ENCODE data around the gene RAE1.

The RAE1 gene

GRCh38 chr20:57413986-57414385, 62.9 kb downstream of the RAE1 start:
- TF ChIP-seq GATA2 (IDR thresholded peaks at IDR 0.05; ENCODE audit: low read depth, low read length) (no peak), GATA3 (IDR thresholded peaks at IDR 0.05; ENCODE audit: low read depth, low read length) (no peak)

- no peak for TF ChIP-seq GATA3 (IDR thresholded peaks at IDR 0.05; ENCODE audit: low read depth, low read length)
- no peak for TF ChIP-seq GATA2 (IDR thresholded peaks at IDR 0.05; ENCODE audit: low read depth, low read length)
Observed at GRCh38 chr20:57414867-57415592, 64.0 kb downstream of the RAE1 start.

- TF ChIP-seq GATA3 (IDR thresholded peaks at IDR 0.05; ENCODE audit: low read depth, low read length), result no peak
- no peak for TF ChIP-seq GATA2 (IDR thresholded peaks at IDR 0.05; ENCODE audit: low read depth, low read length)
Observed at GRCh38 chr20:57415771-57416170, 64.7 kb downstream of the RAE1 start.

- TF ChIP-seq GATA3 (IDR thresholded peaks at IDR 0.05; ENCODE audit: low read depth, low read length), result no peak
- TF ChIP-seq GATA2 (IDR thresholded peaks at IDR 0.05; ENCODE audit: low read depth, low read length), result no peak
Observed at GRCh38 chr20:57416296-57417022, 65.4 kb downstream of the RAE1 start.

- TF ChIP-seq GATA2 (IDR thresholded peaks at IDR 0.05; ENCODE audit: low read depth, low read length) (no peak), GATA3 (IDR thresholded peaks at IDR 0.05; ENCODE audit: low read depth, low read length) (no peak)
Observed at GRCh38 chr20:57417051-57417689, 66.1 kb downstream of the RAE1 start.

- TF ChIP-seq GATA3 (IDR thresholded peaks at IDR 0.05; ENCODE audit: low read depth, low read length) (no peak), GATA2 (IDR thresholded peaks at IDR 0.05; ENCODE audit: low read depth, low read length) (no peak)
Observed at GRCh38 chr20:57417830-57418780, 67.0 kb downstream of the RAE1 start.

- no peak for TF ChIP-seq GATA3 (IDR thresholded peaks at IDR 0.05; ENCODE audit: low read depth, low read length)
- no peak for TF ChIP-seq GATA2 (IDR thresholded peaks at IDR 0.05; ENCODE audit: low read depth, low read length)
Observed at GRCh38 chr20:57420571-57421252, 69.7 kb downstream of the RAE1 start.

- no peak for TF ChIP-seq GATA3 (IDR thresholded peaks at IDR 0.05; ENCODE audit: low read depth, low read length)
- TF ChIP-seq GATA2 (IDR thresholded peaks at IDR 0.05; ENCODE audit: low read depth, low read length), result no peak
Observed at GRCh38 chr20:57421253-57422220, 70.5 kb downstream of the RAE1 start.

GRCh38 chr20:57422254-57422653, 71.2 kb downstream of the RAE1 start:
- no peak for TF ChIP-seq GATA2 (IDR thresholded peaks at IDR 0.05; ENCODE audit: low read depth, low read length)
- TF ChIP-seq GATA3 (IDR thresholded peaks at IDR 0.05; ENCODE audit: low read depth, low read length), result no peak

GRCh38 chr20:57425150-57426013, 74.3 kb downstream of the RAE1 start:
- TF ChIP-seq GATA3 (IDR thresholded peaks at IDR 0.05; ENCODE audit: low read depth, low read length) (no peak), GATA2 (IDR thresholded peaks at IDR 0.05; ENCODE audit: low read depth, low read length) (no peak)

- TF ChIP-seq GATA2 (IDR thresholded peaks at IDR 0.05; ENCODE audit: low read depth, low read length), result no peak
- TF ChIP-seq GATA3 (IDR thresholded peaks at IDR 0.05; ENCODE audit: low read depth, low read length), result no peak
Observed at GRCh38 chr20:57426271-57426689, 75.2 kb downstream of the RAE1 start.
